Ovary (tissue), 10 donors: ENCODE data around the gene HSD11B1. TPM values are rescaled to one million over a fixed set of nuclear protein-coding genes. Genes with fewer than 3 reads are reported as not detected.

Source experiments
- DNase-seq, 5 donors: peaks; one replicate each; pipeline ENCODE4 v3.0.0-alpha.2; 2019 to 2020
- H3K27ac ChIP-seq, 2 donors: fragments of 200-600 bp; one replicate each; pipeline versions ENCODE4 v1.5.1 to v1.8.0; 2019 to 2022
- H3K27me3 ChIP-seq: fragments of 200-600 bp; one replicate; pipeline ENCODE4 v1.8.0; 2022
- H3K36me3 ChIP-seq: fragments of 200-600 bp; sonication (generic); one replicate; pipeline ENCODE4 v1.5.1; 2019
- H3K4me1 ChIP-seq: one replicate; pipeline ENCODE4 v1.8.1; 2013; ENCODE audit warnings: mild to moderate bottlenecking, moderate library complexity; ENCODE audit not compliant: insufficient read depth
- H3K4me3 ChIP-seq: fragments of 200-600 bp; sonication (generic); one replicate; pipeline ENCODE4 v1.5.1; 2017
- H3K9me3 ChIP-seq, 2 donors: fragments of 200-600 bp in 1 of 2; sonication (generic) in 1 of 2; one replicate each; pipeline versions ENCODE4 v1.5.1 to v1.8.1; 2013 to 2019; ENCODE audit warnings: mild to moderate bottlenecking in 1 of 2, moderate library complexity in 1 of 2
- CTCF ChIP-seq, 3 donors: fragments of 450-650 bp in 2 of 3; fragments of 200-600 bp in 1 of 3; IDR thresholded peaks; one replicate each; pipeline versions ENCODE4 v1.5.1 to v1.8.0; 2016 to 2022; ENCODE audit warnings: antibody characterized with exemption in 3 of 3, mild to moderate bottlenecking in 1 of 3
- EP300 ChIP-seq: sonication (generic); formaldehyde crosslinking; IDR thresholded peaks from one replicate; pipeline ENCODE4 v1.6.1; 2017; ENCODE audit warnings: antibody characterized with exemption
- POLR2A ChIP-seq: fragments of 450-650 bp; IDR thresholded peaks from one replicate; pipeline ENCODE4 v1.6.1; 2017; ENCODE audit warnings: antibody characterized with exemption, mild to moderate bottlenecking, moderate library complexity
- WGBS, 3 donors: extraction: QIAGEN DNeasy Blood & Tissue Kit in 1 of 3; methylation state at CpG; one replicate each; pipeline versions ENCODE4 v1.1.5 to v1.1.7; 2013 to 2017; 5-methylcytosine and 5-hydroxymethylcytosine counted together
- intact Hi-C, 4 donors: fragments of 100-400 bp; cut with DNase I; formaldehyde crosslinking; loops; one replicate each; pipeline versions ENCODE4 v1.11.0 to v1.15.1; 2022 to 2023
- long read RNA-seq, 3 donors: library from polyadenylated mRNA in 2 of 3; unstranded in 2 of 3; transcript quantifications; one replicate each; pipeline ENCODE4 v2.0.0 and lab custom pipeline, GENCODE V29; 2021 to 2026
- polyA plus RNA-seq, 2 donors: library from polyadenylated mRNA; stranded (reverse); fragments of 200-250 nt in 1 of 2; fragments of 350-450 nt in 1 of 2; fragmentation: Illumina TruSeq in 1 of 2; extraction: RNeasy Lipid Tissue Mini Kit (QIAGEN cat#74804) in 1 of 2; gene quantifications; one replicate each; pipeline ENCODE4 v1.2.3, GENCODE V29; 2013 to 2014
- total RNA-seq, 7 donors: library from RNA; depleted of rRNA in 2 of 7; stranded (reverse); fragments of >200 nt in 2 of 7; fragmentation: NEBNext Ultra II Directional in 3 of 7; extraction: Animal tissue kit (Norgen Biotek cat#: 25700) in 3 of 7; gene quantifications; one replicate each; pipeline versions ENCODE4 v1.1.0 to v1.2.4, GENCODE V29; 2016 to 2023
- donor health status: DM: no; HTN: no; CAD: no; lungs with moderate emphysema.
- donor health status: DM: no; HTN: no; CAD: no.
- donor health status: Bipolar disorder and iron deficiency.
- donor health status: DM: yes; HTN: yes; CAD: no.
- donor health status: DM: no; HTN: no; CAD: no.
- donor health status: DM: yes; HTN: yes; CAD: no.

Gene HSD11B1
- total RNA-seq (100 to 1,000 TPM in 1 of 7 donors, 10 to 100 TPM in 5, 1 to 10 TPM in 1; 7.4 to 106 (median 57.7) TPM), polyA plus RNA-seq (100 to 1,000 TPM in 1 of 2 donors, 10 to 100 TPM in 1; 32.0 to 265 TPM)
- long read RNA-seq, donor 1, transcript HSD11B1-202 (6 exons, 1,405 nt), result major isoform, 164 of 194 reads
- long read RNA-seq, donor 1, partial matches to known transcripts, result 7 of 194 reads
- long read RNA-seq, donor 1, other reads (novel, unspliced or antisense), result 23 of 194 reads
- long read RNA-seq, donor 2, result 0 reads
- long read RNA-seq, donor 3, transcript HSD11B1-202 (6 exons, 1,405 nt), result major isoform, 26 of 34 reads
- long read RNA-seq, donor 3, partial matches to known transcripts, result 2 of 34 reads
- long read RNA-seq, donor 3, other reads (novel, unspliced or antisense), result 6 of 34 reads

GRCh38 chr1:209704584-209704983 is at the start of gene HSD11B1:
HSD11B1 (plus strand) TSS chr1:209704846; CDS start chr1:209704943, 97 bp downstream.
- Histone ChIP-seq H3K9me3 (no peaks in the 10 kb centered on the region), H3K27ac (no peak within 1 kb of the TSS), H3K27me3 (no peaks in the 10 kb centered on the region), H3K4me3 (peak within 1 kb of the TSS; percentile 0), H3K4me1 (peaks cover 12% of the 10 kb centered on the region), H3K36me3 (no peaks in the 10 kb centered on the region)
- peak; percentile 58 for TF ChIP-seq POLR2A
- TF ChIP-seq EP300, result no peak
- TF ChIP-seq CTCF (IDR thresholded peaks at IDR 0.05), result no peak
- 35 to 43% (median 36%) methylated on average over 6 of the region's 6 CpGs for WGBS, 3 donors
- intact Hi-C loops, result no loop called here
- peak; percentile 83 to 95 (median 85) for DNase-seq

DNA sequence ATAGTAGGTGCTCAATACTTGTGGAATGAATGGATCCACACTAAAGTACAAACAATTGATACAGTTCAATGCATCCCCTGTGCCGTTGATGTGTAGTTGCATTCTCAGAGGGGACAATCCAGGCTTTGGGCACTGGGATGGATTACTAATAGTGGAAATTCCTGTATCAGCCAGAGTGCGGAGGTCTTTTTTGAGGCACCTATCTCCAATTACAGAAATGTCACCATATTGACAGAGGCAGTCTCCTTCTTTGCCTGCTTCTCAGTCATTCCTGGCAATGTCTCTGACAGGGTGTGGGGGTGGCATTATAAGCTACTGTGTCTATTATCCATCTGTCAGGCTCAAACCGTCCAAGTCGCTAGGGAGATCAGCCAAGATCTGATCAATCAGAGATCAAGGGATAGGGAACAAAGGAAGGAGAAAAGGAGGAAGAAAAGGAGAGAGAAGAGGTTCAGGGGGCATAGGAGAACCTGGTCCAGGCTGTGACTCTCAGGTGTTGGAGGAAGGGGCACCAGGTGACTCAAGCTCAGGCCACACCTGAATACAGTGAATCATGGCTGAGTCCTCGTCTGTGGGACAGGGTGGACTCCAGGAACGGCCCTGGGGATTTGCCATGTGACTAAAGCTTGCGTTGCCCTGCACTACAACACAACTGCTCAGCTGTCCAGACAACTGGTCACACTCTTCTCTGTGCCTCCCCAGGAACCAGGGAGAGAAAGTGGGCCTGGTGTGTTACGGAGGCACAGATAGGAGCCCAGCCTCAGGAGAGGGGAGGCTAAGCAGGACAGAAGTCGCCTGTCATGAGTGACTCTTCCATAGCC is 49.0 kb upstream of the HSD11B1 start:
- no peak for TF ChIP-seq EP300
- no peak for TF ChIP-seq POLR2A
- no peak for TF ChIP-seq CTCF (IDR thresholded peaks at IDR 0.05)
- no peak overlapping the region for H3K4me3 ChIP-seq
- H3K36me3 ChIP-seq, result no peaks in the 10 kb centered on the region
- H3K4me1 ChIP-seq, result peaks cover 2% of the 10 kb centered on the region
- no peaks in the 10 kb centered on the region for H3K27me3 ChIP-seq
- intact Hi-C loops, result no loop called here
- DNase-seq, result no peak
- H3K9me3 ChIP-seq, result no peaks in the 10 kb centered on the region
- no peak overlapping the region for H3K27ac ChIP-seq
- WGBS, 3 donors, result 86 to 91% (median 90%) methylated on average over 9 of the region's 9 CpGs

DNA sequence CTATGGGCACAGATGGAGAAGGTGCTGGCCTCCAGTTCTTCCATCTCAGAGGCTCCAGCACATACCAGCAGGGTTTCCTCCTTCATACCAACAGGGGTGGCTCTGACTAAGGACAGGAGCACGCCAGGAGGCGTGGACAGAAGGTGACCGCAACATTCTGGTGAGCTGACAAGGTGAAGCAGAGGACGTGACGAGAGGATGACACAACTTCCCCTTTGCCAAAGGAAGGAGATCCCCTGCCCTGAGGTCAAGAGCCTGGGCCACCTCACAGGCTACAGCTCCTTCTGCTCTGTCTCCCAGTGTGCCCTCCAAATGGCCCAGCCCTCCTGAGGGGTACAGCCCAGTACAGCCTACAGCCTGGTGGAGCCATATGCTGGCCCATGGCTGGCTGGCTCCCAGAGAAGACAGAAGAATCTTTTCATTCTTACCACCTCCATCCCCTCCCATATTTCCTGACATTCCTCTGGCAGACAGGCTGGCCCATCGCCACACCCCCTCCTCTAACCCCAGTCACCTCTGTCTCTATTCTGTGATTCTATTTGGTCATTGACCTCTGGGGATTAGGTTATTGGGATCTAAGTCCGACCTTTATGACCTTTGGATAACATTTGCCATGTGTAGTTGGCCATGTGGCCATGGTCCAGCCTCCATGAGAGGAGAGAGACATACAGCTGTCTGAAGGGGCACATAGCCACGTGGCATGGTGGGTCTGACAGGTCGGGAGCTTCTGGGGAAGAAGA is 47.3 kb upstream of the HSD11B1 start:
- H3K27me3 ChIP-seq, result no peaks in the 10 kb centered on the region
- intact Hi-C loops, result no loop called here
- H3K9me3 ChIP-seq, result no peaks in the 10 kb centered on the region
- no peak overlapping the region for H3K27ac ChIP-seq
- WGBS, 3 donors, result 82 to 92% (median 84%) methylated on average over 9 of the region's 9 CpGs
- no peaks in the 10 kb centered on the region for H3K36me3 ChIP-seq
- H3K4me1 ChIP-seq, result peaks cover 4% of the 10 kb centered on the region
- H3K4me3 ChIP-seq, result no peak overlapping the region
- TF ChIP-seq CTCF (IDR thresholded peaks at IDR 0.05), result no peak
- TF ChIP-seq POLR2A, result no peak
- TF ChIP-seq EP300, result no peak
- DNase-seq, result no peak

DNA sequence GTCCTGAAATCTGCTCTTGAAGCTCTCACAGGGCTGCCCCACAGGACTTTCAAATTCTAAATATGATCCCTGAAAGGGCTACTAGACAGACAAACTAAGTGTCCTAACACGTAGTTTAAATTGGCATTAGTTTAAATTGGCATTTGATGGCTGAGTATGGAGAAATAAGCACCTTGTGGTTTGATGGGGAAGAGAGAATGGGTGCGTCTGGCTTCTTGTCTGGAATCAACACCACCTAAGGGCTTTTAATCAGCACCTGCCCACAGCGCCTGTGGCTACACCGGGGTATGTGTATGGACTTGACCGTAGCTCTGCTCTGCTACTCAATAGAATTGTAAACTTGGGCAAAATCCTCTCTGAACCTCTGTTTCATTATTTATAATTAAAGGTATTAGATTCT is 46.7 kb upstream of the HSD11B1 start:
- H3K27me3 ChIP-seq, result no peaks in the 10 kb centered on the region
- H3K9me3 ChIP-seq, result no peaks in the 10 kb centered on the region
- WGBS, 3 donors, result 58 to 97% (median 71%) methylated on average over 5 of the region's 5 CpGs
- H3K36me3 ChIP-seq, result no peaks in the 10 kb centered on the region
- no peak overlapping the region for H3K27ac ChIP-seq
- no peak for TF ChIP-seq CTCF (IDR thresholded peaks at IDR 0.05)
- TF ChIP-seq POLR2A, result no peak
- TF ChIP-seq EP300, result no peak
- peaks cover 4% of the 10 kb centered on the region for H3K4me1 ChIP-seq
- H3K4me3 ChIP-seq, result no peak overlapping the region
- intact Hi-C loops, result no loop called here
- no peak for DNase-seq
